Measurements from ENCODE around the gene ART5. TPM values are rescaled to one million over a fixed set of nuclear protein-coding genes. Genes with fewer than 3 reads are reported as not detected.

ART5 gene
- total and polyA plus RNA-seq, 9 of the 15 experiments (the other 6 are each of a cell fraction or from before 2014, with no cell fraction given) = 0.08 to 0.59 (median 0.33) TPM

- no peak for TF ChIP-seq CBFA2T2 (conservative IDR thresholded peaks at IDR 0.05)
- no peak for TF ChIP-seq EWSR1 (IDR thresholded peaks at IDR 0.05; ENCODE audit: borderline replicate concordance, low read depth, partially characterized antibody)
- no peak for TF ChIP-seq MCM5 (IDR thresholded peaks at IDR 0.05; ENCODE audit: low read depth)
- no peak for TF ChIP-seq MAX (CRISPR knock-in tag; IDR thresholded peaks at IDR 0.05)
- no peak for TF ChIP-seq ZNF584 (CRISPR knock-in tag; IDR thresholded peaks at IDR 0.05; ENCODE audit: low read depth)
- TF ChIP-seq RB1 (IDR thresholded peaks at IDR 0.05; ENCODE audit: low read depth) = no peak
- no peak for TF ChIP-seq ZNF780A (CRISPR knock-in tag; IDR thresholded peaks at IDR 0.05)
- no peak for TF ChIP-seq NFRKB (IDR thresholded peaks at IDR 0.05; ENCODE audit: low read depth)
- no peak for TF ChIP-seq ESRRA (IDR thresholded peaks at IDR 0.05; ENCODE audit: borderline replicate concordance, low read depth)
- no peak for TF ChIP-seq KDM2B (CRISPR knock-in tag; IDR thresholded peaks at IDR 0.05)
- TF ChIP-seq SMAD2 (IDR thresholded peaks at IDR 0.05; ENCODE audit: low read depth, low read length) = no peak
- Histone ChIP-seq H3K9me3 (replicated peaks; ENCODE audit: control insufficient read depth, insufficient read depth, low read depth, low read length) (no peaks in the 10 kb centered on the region), H3K4me2 (ENCODE audit: insufficient read depth, low read length) (no peak overlapping the region), H3K79me2 (ENCODE audit: control insufficient read depth, insufficient read depth, low read length) (no peaks in the 10 kb centered on the region), H3K27ac (ENCODE audit: extremely low read depth, low read depth, low read length) (no peak overlapping the region), H3K27me3 (ENCODE audit: control insufficient read depth in 2 of 2, insufficient read depth in 2 of 2, low read length in 2 of 2) (peaks cover 27 to 63% of the 10 kb centered on the region in 2 experiments), H3K9me1 (ENCODE audit: control insufficient read depth, insufficient read depth, low read length) (no peaks in the 10 kb centered on the region), H3K4me3 (no peak overlapping the region), H3K9ac (ENCODE audit: insufficient read depth in 1 of 2, low read depth in 2 of 2, low read length in 2 of 2) (no peak overlapping the region), H3K36me3 (ENCODE audit: control insufficient read depth, insufficient read depth, low read length) (no peaks in the 10 kb centered on the region), H4K20me1 (replicated peaks; ENCODE audit: control insufficient read depth, insufficient read depth, low read length) (no peaks in the 10 kb centered on the region; the same call in 1 of the 2 replicates), H2AFZ (ENCODE audit: low read depth, low read length) (0 out of 2 replicates have a peak overlapping the region, but pooled peaks have one; percentile 36), H3K4me1 (replicated peaks in 1 of 2; ENCODE audit: control insufficient read depth in 2 of 2, insufficient read depth in 2 of 2, low read length in 2 of 2) (no peaks in the 10 kb centered on the region)
- BruUV-seq (replicated peaks) = no TSS peak
- 24% methylated on average over 15 of the region's 15 CpGs for WGBS (ENCODE audit: insufficient coverage, low coverage, missing lambda C conversion rate)
- CTCF ChIA-PET (ENCODE audit: low intra/inter-chr PET ratio) = no interaction called here
- intact Hi-C loops (cut with micrococcal nuclease) (no loop called here), in situ Hi-C loops (cut with MboI) (no loop called here)
- POLR2A ChIA-PET = no interaction called here
- FAIRE-seq = no peak
- no peak for ATAC-seq
- DNase-seq (ENCODE audit: extremely low read depth in 1 of 4, low spot score in 3 of 4) = no peak
Measured at GRCh38 chr11:3635641-3636375, 6.0 kb downstream of the ART5 start.
